Peyer's patch (tissue), 4 donors: ENCODE results near the gene SLC7A6.

Source experiments
- POLR2A ChIP-seq, 2 donors: fragments of 450-650 bp; IDR thresholded peaks; one replicate each; pipeline ENCODE4 v1.5.1; 2017; ENCODE audit warnings: antibody characterized with exemption in 2 of 2, mild to moderate bottlenecking in 2 of 2, moderate library complexity in 2 of 2
- TF ChIP-seq, protein P1 (sequence below), 6 experiments: fragments of 450-650 bp in 4 of 6; fragments of 200-600 bp in 2 of 6; sonication (generic) in 1 of 6; IDR thresholded peaks; one replicate each; pipeline ENCODE4 v1.5.1; 2017 to 2019; ENCODE audit warnings: antibody characterized with exemption in 6 of 6, mild to moderate bottlenecking in 3 of 6, moderate library complexity in 1 of 6

DNA sequence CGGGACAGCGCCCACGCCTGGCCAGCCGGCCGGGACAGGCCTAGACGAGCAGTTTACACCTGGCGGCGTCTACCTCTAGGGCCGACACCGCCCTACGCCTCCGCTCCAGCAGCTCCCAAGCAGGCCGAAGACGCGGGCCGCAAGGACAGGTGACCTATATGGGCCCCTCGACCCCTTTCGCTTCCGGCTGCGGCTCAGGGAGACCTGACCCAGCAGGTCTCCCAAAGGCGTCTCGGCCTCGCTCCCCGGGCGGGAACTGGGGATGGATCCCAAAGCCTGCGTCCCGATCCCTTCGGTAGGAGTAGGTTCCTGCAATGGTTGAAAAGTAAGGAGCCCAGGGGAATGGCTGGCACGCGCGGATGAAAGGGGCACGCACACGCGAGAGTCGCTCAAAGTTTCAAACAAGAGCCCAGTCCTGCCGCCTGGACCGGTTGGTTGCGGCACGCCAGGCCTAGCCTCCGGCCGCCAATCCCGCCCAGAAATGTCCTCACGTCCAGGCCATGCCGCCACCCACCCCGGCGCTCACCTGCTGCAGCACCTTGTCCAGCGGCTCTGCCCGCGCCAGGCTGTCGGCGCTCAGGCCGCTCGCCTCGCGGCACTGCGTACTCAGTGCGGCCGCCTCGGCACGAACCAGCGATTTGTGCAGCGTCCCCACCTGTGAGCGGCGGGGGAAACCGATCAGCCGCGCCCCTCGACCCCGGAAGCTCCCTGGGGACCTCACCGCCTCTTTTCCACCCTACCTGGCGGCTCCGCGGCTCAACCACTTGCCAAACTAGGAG is 29.0 kb upstream of the SLC7A6 start:
- TF ChIP-seq, protein P1, sequence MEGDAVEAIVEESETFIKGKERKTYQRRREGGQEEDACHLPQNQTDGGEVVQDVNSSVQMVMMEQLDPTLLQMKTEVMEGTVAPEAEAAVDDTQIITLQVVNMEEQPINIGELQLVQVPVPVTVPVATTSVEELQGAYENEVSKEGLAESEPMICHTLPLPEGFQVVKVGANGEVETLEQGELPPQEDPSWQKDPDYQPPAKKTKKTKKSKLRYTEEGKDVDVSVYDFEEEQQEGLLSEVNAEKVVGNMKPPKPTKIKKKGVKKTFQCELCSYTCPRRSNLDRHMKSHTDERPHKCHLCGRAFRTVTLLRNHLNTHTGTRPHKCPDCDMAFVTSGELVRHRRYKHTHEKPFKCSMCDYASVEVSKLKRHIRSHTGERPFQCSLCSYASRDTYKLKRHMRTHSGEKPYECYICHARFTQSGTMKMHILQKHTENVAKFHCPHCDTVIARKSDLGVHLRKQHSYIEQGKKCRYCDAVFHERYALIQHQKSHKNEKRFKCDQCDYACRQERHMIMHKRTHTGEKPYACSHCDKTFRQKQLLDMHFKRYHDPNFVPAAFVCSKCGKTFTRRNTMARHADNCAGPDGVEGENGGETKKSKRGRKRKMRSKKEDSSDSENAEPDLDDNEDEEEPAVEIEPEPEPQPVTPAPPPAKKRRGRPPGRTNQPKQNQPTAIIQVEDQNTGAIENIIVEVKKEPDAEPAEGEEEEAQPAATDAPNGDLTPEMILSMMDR (IDR thresholded peaks at IDR 0.05), result peak in 2 of 6 experiments; percentile 38 to 41
- no peak for TF ChIP-seq POLR2A (IDR thresholded peaks at IDR 0.05)
